ENCODE data around the gene MFSD11.
"Not testable (repeated sequence)": the region's sequence is repeated elsewhere in the genome, so short reads cannot be mapped to it uniquely, and the experiment has no call there.

Gene MFSD11

GRCh38 chr17:76710863-76711611, 26.9 kb upstream of the MFSD11 start, which contains the start of gene MXRA7:
TSS of gene MXRA7 (minus strand) at chr17:76710965. CDS start at chr17:76710946, 19 bp downstream.
- peak within 1 kb of the TSS; percentile 35 for H3K4me3 ChIP-seq (ENCODE audit: low read depth, low read length)
- no peak for DNase-seq (ENCODE audit: low read depth)
- TF ChIP-seq CTCF (IDR thresholded peaks at IDR 0.05; ENCODE audit: control insufficient read depth, extremely low read depth, insufficient read depth) = no peak

GRCh38 chr17:76712321-76712720, 25.6 kb upstream of the MFSD11 start:
- H3K4me3 ChIP-seq (ENCODE audit: low read depth, low read length); DNase-seq (ENCODE audit: low read depth): not testable (repeated sequence)

- H3K4me3 ChIP-seq (ENCODE audit: low read depth, low read length) = no peak overlapping the region
- no peak for DNase-seq (ENCODE audit: low read depth)
- no peak for TF ChIP-seq CTCF (IDR thresholded peaks at IDR 0.05; ENCODE audit: control insufficient read depth, extremely low read depth, insufficient read depth)
These were observed 24.2 kb upstream of the MFSD11 start for GRCh38 chr17:76713765-76714164.

GRCh38 chr17:76714336-76714735, 23.6 kb upstream of the MFSD11 start:
- H3K4me3 ChIP-seq (ENCODE audit: low read depth, low read length) = no peak overlapping the region
- no peak for DNase-seq (ENCODE audit: low read depth)
- no peak for TF ChIP-seq CTCF (IDR thresholded peaks at IDR 0.05; ENCODE audit: control insufficient read depth, extremely low read depth, insufficient read depth)

- DNase-seq (ENCODE audit: low read depth) = no peak
- H3K4me3 ChIP-seq (ENCODE audit: low read depth, low read length) = no peak overlapping the region
- peak; percentile 73 for TF ChIP-seq CTCF (IDR thresholded peaks at IDR 0.05; ENCODE audit: control insufficient read depth, extremely low read depth, insufficient read depth)
These were observed 23.0 kb upstream of the MFSD11 start for GRCh38 chr17:76714822-76715495.

GRCh38 chr17:76715496-76715830, 22.5 kb upstream of the MFSD11 start:
- no peak for DNase-seq (ENCODE audit: low read depth)
- H3K4me3 ChIP-seq (ENCODE audit: low read depth, low read length) = no peak overlapping the region
- no peak for TF ChIP-seq CTCF (IDR thresholded peaks at IDR 0.05; ENCODE audit: control insufficient read depth, extremely low read depth, insufficient read depth)

GRCh38 chr17:76716146-76716838, 21.6 kb upstream of the MFSD11 start:
- TF ChIP-seq CTCF (IDR thresholded peaks at IDR 0.05; ENCODE audit: control insufficient read depth, extremely low read depth, insufficient read depth) = no peak
- no peak overlapping the region for H3K4me3 ChIP-seq (ENCODE audit: low read depth, low read length)
- DNase-seq (ENCODE audit: low read depth) = no peak

Measured in LNCaP clone FGC (cell line).